DOHH2 (cell line): ENCODE data around the gene DENND1A.

Source experiments
- H3F3A ChIP-seq: fragments of 200-600 bp; sonication (generic), shearing (Covaris generic); 2 replicates; pipeline ENCODE4 v1.6.0; 2016; ENCODE audit warnings: antibody characterized with exemption, mild to moderate bottlenecking; ENCODE audit not compliant: control insufficient read depth, insufficient read depth
- H3K27ac ChIP-seq: fragments of 200-600 bp; sonication (generic); 2 replicates; pipeline ENCODE4 v1.5.1; 2014; ENCODE audit warnings: low read depth, mild to moderate bottlenecking, low read length, moderate library complexity
- H3K27me3 ChIP-seq: fragments of 200-600 bp; sonication (generic); 2 replicates; pipeline ENCODE4 v1.6.1; 2014; ENCODE audit warnings: mild to moderate bottlenecking, low read length, mixed read lengths; ENCODE audit not compliant: control insufficient read depth
- H3K36me3 ChIP-seq: fragments of 200-600 bp; sonication (generic); 2 replicates; pipeline ENCODE4 v1.6.1; 2014; ENCODE audit warnings: mild to moderate bottlenecking, low read length, moderate library complexity, mixed read lengths; ENCODE audit not compliant: control insufficient read depth
- H3K4me1 ChIP-seq: fragments of 200-600 bp; sonication (generic); 2 replicates; pipeline ENCODE4 v1.6.1; 2014; ENCODE audit warnings: mild to moderate bottlenecking, low read length, mixed read lengths; ENCODE audit not compliant: control insufficient read depth
- H3K4me2 ChIP-seq: fragments of 200-600 bp; sonication (generic); 2 replicates; pipeline ENCODE4 v1.6.0; 2014; ENCODE audit warnings: mild to moderate bottlenecking, low read length, moderate library complexity
- H3K4me3 ChIP-seq: fragments of 200-600 bp; sonication (generic); 2 replicates; pipeline ENCODE4 v1.5.1; 2014; ENCODE audit warnings: mild to moderate bottlenecking, low read length, mixed read lengths
- H3K79me2 ChIP-seq: fragments of 200-600 bp; sonication (generic); 2 replicates; pipeline ENCODE4 v1.6.1; 2014; ENCODE audit warnings: mild to moderate bottlenecking, low read length, mixed read lengths; ENCODE audit not compliant: control insufficient read depth
- H3K9me2 ChIP-seq: fragments of 200-600 bp; sonication (generic); replicated peaks from 2 replicates; pipeline ENCODE4 v1.6.1; 2014; ENCODE audit warnings: mild to moderate bottlenecking, low read length, mixed read lengths; ENCODE audit not compliant: control insufficient read depth
- H3K9me3 ChIP-seq: fragments of 200-600 bp; sonication (generic); 2 replicates; pipeline ENCODE4 v1.6.1; 2014; ENCODE audit warnings: antibody characterized with exemption, low read length, mixed read lengths; ENCODE audit not compliant: control insufficient read depth, insufficient read depth
- H4K20me1 ChIP-seq: fragments of 200-600 bp; sonication (generic); 2 replicates; pipeline ENCODE4 v1.6.0; 2014; ENCODE audit warnings: low read depth, mild to moderate bottlenecking, antibody characterized with exemption, low read length, moderate library complexity; ENCODE audit not compliant: control insufficient read depth, insufficient read depth
- EZH2phosphoT487 ChIP-seq: fragments of 200-600 bp; sonication (generic); IDR thresholded peaks from 2 replicates; pipeline ENCODE4 v1.6.1; 2017; ENCODE audit warnings: borderline replicate concordance, mild to moderate bottlenecking, antibody characterized with exemption, low read length, moderate library complexity, mixed read lengths
- TF ChIP-seq, protein P1 (sequence below): fragments of 200-600 bp; sonication (generic); IDR thresholded peaks from one replicate; pipeline ENCODE4 v1.5.1; 2014; ENCODE audit warnings: antibody characterized with exemption, mild to moderate bottlenecking, low read depth, low read length; ENCODE audit not compliant: poor library complexity, severe bottlenecking

Gene DENND1A

DNA sequence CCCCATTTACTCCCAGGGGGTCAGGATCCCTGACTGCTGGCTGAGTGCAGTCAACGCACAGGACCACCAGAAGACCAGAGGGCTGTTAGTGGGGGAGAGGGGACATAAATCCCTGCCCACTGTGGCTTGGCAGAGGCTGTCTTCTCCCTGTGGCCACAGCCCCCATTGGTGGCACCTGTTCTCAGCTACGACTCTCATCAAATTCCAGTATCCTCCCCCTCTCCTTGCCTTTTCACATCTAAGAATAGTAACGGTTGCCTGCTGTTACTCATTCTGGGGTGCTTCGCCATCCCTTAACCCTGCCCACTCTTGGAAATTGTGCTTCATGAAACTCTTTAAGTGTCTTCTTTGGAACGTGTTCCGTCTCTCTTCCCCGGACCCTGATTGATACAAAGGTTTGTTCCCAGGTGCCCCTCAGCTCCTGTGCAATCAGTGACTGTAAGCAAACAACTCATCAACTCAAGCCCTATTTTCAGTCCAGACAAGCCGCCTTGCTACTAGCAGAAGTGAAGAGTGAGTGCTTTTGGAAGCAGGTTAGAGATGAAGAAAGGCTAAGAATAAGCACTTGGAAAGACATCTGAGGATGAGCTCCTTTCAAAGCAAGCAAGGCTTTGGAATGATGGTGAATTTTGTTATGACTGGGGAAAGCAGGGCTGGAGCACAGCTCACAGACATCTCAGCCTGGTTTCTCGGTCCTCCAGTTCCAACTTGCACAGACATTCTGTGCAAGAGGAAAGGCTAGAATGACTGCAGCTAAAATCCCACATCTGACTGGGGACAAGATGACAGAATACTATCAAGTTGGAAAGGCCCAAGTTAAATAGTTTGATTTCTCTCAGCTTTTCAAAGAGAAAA, 22.9 kb upstream of the DENND1A start:
- no peaks in the 10 kb centered on the region for H4K20me1 ChIP-seq
- no peak overlapping the region for H3K27ac ChIP-seq
- H3K4me1 ChIP-seq = peaks cover 3% of the 10 kb centered on the region; the same call in 1 of the 2 replicates
- H3K9me2 ChIP-seq = no peaks in the 10 kb centered on the region
- peaks cover 12% of the 10 kb centered on the region for H3K27me3 ChIP-seq
- H3K4me3 ChIP-seq = no peak overlapping the region
- H3K9me3 ChIP-seq = no peaks in the 10 kb centered on the region
- TF ChIP-seq, protein P1, sequence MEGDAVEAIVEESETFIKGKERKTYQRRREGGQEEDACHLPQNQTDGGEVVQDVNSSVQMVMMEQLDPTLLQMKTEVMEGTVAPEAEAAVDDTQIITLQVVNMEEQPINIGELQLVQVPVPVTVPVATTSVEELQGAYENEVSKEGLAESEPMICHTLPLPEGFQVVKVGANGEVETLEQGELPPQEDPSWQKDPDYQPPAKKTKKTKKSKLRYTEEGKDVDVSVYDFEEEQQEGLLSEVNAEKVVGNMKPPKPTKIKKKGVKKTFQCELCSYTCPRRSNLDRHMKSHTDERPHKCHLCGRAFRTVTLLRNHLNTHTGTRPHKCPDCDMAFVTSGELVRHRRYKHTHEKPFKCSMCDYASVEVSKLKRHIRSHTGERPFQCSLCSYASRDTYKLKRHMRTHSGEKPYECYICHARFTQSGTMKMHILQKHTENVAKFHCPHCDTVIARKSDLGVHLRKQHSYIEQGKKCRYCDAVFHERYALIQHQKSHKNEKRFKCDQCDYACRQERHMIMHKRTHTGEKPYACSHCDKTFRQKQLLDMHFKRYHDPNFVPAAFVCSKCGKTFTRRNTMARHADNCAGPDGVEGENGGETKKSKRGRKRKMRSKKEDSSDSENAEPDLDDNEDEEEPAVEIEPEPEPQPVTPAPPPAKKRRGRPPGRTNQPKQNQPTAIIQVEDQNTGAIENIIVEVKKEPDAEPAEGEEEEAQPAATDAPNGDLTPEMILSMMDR = no peak
- TF ChIP-seq EZH2phosphoT487 = no peak
- H3K79me2 ChIP-seq = no peaks in the 10 kb centered on the region
- H3K4me2 ChIP-seq = no peak overlapping the region
- no peaks in the 10 kb centered on the region for H3F3A ChIP-seq
- no peaks in the 10 kb centered on the region for H3K36me3 ChIP-seq

- Histone ChIP-seq H3K9me2 (no peaks in the 10 kb centered on the region), H3K79me2 (no peaks in the 10 kb centered on the region), H4K20me1 (no peaks in the 10 kb centered on the region), H3K4me1 (no peaks in the 10 kb centered on the region), H3F3A (no peaks in the 10 kb centered on the region), H3K36me3 (no peaks in the 10 kb centered on the region), H3K4me2 (no peak overlapping the region), H3K27ac (no peak overlapping the region), H3K9me3 (no peaks in the 10 kb centered on the region), H3K27me3 (0 out of 2 replicates have a peak, but pooled peaks cover 3% of the 10 kb centered on the region), H3K4me3 (no peak overlapping the region)
- TF ChIP-seq EZH2phosphoT487 = no peak
- TF ChIP-seq, protein P1 = no peak
Measured at GRCh38 chr9:123948286-123948685, 18.4 kb upstream of the DENND1A start.

- H3K4me3 ChIP-seq = no peak overlapping the region
- no peaks in the 10 kb centered on the region for H3K9me2 ChIP-seq
- no peaks in the 10 kb centered on the region for H3K9me3 ChIP-seq
- TF ChIP-seq EZH2phosphoT487 = no peak
- TF ChIP-seq, protein P1 = no peak
- no peak overlapping the region for H3K4me2 ChIP-seq
- H3K27ac ChIP-seq = no peak overlapping the region
- H3K36me3 ChIP-seq = no peaks in the 10 kb centered on the region
- no peaks in the 10 kb centered on the region for H3F3A ChIP-seq
- no peaks in the 10 kb centered on the region for H3K27me3 ChIP-seq
- no peaks in the 10 kb centered on the region for H3K79me2 ChIP-seq
- no peaks in the 10 kb centered on the region for H4K20me1 ChIP-seq
- no peaks in the 10 kb centered on the region for H3K4me1 ChIP-seq
Measured at GRCh38 chr9:123947326-123947725, 17.4 kb upstream of the DENND1A start.
